CD4-positive, alpha-beta T cell treated with Interleukin-10 for 1 hour (primary cell): ENCODE data around the gene RNF32.

Source experiments
- DNase-seq: peaks from one replicate; pipeline ENCODE4 v3.0.0-alpha.2; 2020

Gene RNF32

GRCh38 chr7:156640257-156640948, at the start of gene RNF32:
Gene RNF32, plus strand, starts transcription at chr7:156640774. Its CDS starts 3,104 bp downstream, at chr7:156643878.
- DNase-seq: peak; percentile 96

DNA sequence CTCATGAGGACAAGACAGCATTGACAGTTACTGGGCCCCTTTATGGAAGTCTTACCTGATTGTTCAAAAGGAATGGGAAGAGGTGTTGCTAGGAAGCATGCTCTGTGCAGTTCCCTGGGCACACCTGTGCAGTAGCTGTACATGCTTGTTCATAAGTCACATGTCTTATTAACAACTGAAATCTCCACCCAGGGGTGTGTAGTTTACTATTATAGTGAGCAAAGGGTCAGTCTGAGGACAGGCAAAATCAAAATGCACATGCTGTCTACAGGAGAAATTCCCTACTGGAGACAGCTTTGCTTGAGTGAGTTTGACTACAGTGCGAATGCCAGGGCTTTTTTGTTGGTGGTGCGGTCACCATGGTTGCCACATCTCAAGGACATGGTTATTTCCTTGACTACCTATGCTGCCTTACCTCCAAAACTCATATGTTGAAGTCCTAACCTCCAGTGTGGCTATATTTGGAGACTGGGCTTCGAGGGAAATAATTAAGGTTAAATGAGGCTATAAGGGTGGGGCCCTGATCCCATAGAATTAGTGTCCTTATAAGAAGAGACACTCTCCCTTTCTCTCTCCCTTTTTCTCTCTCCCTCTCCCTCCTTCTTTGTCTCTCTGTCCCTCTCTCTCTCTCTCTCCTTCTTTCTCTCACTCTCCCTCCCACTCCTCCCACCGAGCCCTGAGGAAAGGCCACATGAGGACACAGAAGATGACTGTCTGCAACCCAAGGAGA, 48.3 kb upstream of the RNF32 start:
- DNase-seq: no peak

DNA sequence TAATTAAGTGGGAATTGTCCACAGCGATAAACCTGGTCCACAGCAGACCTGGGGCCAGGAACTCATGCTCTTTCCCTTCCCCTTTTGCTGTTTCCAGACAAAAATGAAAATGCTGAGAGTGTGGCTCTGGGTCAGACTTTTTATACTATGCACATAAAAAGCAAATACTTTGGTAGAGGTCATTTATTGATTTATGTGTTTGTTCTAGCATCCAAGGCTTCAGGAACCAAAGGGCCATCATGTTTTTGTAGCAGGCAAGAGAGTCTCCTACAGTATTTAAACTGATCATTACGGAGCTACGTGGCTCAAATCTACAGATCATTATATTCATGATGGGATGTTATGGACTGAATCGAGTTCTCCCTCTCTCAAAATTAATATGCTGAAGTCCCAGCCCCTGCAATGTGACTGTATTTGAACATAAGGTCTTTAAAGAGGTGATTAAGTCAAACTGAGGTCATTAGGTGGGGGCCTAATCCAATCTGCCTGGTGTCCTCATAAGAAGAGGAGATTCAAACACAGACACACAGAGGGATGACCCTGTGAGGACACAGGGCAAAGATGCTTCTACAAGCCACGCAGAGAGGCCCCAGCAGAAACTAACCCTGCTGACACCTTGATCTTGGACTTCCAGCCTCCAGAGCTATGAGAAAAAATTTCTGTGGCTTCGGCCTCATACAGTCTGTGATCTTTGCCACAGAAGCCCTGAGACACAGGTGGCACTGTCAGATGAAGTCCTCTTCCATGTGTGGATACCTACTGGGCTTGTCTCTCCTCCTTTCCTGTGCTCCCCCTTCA, 46.1 kb upstream of the RNF32 start:
- DNase-seq: no peak

DNA sequence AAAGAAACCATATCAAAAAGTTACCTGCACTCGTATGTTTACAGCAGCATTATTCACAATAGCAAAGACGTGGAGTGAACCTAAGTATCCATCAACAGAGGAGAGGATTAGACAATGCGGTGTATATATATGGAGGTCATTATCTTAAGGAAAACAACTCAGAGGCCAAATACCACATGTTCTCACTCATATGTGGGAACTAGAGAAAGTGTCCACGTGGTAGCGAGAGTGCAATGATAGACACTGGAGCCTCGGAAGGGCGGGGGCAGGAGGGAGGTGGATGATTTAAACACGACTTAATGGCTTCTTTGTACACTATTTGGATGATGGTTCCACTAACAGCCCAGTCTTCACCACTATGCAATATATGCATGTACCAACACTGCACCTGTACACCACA, 40.1 kb upstream of the RNF32 start:
- DNase-seq: no peak

DNA sequence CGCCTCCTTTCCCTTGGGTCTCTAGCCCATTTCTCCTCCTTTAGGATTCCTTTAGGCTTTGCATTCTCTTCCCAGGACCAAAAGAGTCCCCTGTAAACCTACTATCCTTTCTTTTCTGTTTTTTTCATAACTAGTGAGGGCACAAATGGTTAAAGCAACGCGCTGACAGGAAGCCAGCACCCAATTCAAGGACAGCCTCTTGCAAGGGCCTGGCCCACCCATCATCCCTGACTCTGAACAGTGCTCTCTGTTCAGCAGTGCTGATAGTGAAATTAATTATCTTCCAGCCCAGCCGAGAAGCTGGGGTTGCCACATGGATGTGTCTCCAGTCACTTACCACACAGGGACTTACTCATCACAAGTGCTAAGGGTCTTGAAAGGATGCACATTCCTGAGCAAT, 38.3 kb upstream of the RNF32 start:
- DNase-seq: no peak

GRCh38 chr7:156603011-156603410, 37.6 kb upstream of the RNF32 start:
- DNase-seq: no peak

GRCh38 chr7:156603629-156604028, 36.9 kb upstream of the RNF32 start:
- no peak for DNase-seq

DNA sequence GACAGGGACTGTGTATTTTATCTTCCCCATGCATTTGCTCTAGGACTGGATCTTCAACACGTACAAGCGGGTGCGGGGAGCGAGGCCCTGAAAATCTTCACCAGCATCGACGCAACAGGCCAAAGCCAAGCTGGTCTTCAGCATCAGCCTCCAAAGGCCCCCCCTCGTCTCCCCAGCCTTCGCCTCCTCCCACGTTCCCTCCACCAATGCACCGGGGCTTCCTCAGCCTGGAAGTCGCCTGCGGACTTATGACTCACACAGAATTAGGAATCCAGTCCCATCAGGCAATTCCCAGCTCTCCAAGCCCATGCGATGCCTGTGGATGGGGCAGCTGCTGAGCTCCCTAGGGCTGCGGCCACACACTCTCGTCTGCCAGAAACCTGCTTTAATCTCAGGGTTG, 36.3 kb upstream of the RNF32 start:
- DNase-seq: no peak

DNA sequence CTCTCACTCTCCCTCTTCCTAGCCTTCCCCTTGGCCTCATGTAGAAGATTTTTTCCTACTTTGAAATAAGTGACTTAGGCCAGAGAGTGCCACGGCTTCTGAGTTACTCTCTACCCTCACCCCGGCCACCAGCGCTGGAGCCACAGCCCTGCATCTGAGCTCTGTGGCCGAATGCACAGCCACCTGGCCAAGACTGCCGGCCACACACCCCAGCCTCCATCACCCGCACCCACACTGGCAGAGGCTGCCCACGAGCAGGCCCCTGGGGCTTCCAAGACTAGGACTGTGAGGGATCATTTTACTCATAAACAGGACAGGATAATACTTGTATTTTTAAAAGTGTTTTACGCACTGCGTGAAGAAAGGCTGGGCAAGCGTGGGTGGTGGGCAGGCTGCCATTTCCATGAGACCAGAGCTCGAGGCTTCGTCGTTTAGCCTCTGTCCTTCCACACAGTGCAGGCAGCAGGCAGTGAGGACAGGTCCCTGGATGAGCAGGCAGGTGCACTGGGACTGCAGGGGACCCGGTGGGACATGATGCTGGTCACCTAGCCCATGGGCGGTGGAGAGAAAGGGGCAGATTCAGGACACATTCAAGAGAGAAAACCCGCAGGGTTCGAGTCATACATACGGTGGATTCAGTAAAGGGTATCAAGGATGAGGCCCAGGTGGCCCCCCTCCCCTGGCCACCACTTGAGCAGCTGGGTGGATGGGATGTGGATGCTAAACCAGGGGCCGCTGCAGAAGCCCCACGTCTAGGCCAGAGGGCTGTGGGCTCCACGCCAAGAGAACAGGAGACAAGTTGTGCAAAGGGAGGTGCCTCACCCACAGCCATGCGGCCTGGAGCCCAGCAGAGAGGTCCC, 35.5 kb upstream of the RNF32 start:
- no peak for DNase-seq

- no peak for DNase-seq
These were observed 34.4 kb upstream of the RNF32 start for GRCh38 chr7:156606135-156606534.

DNA sequence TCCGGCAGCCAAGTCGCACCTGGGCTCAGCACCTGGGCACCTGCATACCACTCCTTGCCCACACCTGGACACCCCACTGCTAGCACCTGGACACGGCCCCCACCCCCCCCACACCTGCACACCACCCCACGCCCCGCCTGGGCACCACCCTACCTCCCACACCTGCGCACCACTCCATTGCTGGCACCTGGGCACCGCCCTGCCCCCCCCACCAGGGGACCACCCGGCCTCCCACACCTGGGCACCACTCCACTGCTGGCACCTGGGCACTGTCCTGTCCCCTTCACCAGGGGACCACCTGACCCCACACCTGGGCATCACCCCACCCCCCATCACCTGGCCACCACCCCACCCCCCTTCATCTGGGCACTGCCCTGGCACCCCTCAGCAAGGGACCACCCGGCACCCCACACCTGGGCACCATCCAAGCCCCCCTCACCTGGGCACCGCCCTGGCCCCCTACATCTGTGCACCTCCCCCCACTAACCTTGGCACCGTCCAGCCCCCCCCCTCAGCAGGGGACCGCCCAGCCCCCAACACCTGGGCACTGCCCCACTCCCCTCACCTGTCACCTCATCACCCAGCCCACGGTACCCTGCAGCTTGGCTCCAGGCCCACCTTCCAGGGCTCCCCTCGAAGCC, 33.8 kb upstream of the RNF32 start:
- DNase-seq: no peak

GRCh38 chr7:156607332-156608172, 33.0 kb upstream of the RNF32 start:
- DNase-seq: no peak

- DNase-seq: no peak
These were observed 32.4 kb upstream of the RNF32 start for GRCh38 chr7:156608173-156608478.

DNA sequence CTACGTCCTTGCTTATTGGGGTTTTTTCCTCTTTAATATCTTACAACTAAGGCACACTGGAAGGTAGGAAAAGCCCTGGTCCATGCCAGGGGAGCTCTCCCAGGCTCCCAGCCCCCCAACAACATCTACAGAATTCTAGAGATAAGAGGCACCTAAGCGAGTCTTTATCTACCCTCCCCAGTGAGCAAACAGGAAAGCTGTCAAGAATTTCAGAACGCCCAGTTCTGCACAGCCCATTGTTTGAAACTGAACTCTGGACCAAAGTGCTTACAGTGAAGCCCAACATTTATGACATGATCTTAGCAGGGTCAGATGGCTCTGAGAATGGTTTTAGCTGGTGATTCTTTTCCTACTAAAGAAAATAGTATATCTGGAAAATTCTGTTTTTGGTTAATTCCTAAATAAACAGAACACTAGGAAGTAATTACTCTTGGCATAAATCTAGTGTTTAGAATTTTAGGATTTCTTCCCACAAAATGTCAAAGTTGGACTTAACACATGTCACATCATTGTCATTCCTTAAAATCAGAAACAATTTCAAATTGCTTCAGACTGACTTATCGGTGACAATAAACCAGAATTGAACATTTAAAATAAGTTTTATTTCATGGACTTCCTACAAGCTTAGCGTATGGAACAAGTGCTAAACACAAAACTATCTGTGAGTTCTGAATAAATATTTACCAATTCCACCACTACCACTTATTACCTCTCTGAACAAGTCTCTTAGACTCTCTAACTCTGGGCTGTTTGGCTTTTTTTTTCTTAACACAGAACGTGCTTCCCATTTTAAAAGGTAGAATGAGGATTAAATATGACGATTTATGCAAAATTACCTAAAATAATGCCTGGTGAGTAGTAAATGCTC, 31.3 kb upstream of the RNF32 start:
- DNase-seq: no peak

- DNase-seq: no peak
These were observed 30.4 kb upstream of the RNF32 start for GRCh38 chr7:156610130-156610529.

- no peak for DNase-seq
These were observed 30.0 kb upstream of the RNF32 start for GRCh38 chr7:156610601-156611000.

GRCh38 chr7:156611014-156612010, 29.3 kb upstream of the RNF32 start:
- DNase-seq: no peak

DNA sequence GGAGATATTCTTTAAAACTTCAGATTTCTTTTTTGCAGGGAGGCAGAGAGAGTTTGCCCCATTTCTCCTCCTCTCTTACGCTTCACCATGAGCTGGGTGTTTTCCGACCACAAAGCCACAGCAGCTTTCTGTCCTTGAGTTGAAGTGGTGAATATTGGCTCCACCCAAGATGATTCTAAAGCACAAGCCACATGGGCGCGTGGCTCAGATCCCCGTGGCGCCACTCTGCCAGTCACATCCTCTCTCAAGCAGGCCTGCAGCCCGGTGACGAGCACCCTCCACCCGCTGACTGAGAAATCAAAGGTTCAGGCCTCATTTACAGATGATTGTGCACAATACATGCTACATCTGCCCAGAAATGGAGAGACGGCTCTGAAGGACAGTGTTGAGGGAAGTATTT, 27.6 kb upstream of the RNF32 start:
- peak; percentile 81 for DNase-seq
